Neural cell (in vitro differentiated cells): ENCODE results near the gene EYA4. TPM values are rescaled to one million over a fixed set of nuclear protein-coding genes. Genes with fewer than 3 reads are reported as not detected.
A peak's percentile ranks its signal among the peaks of the same experiment; 100 is the strongest.

Experiments
- H2AFZ ChIP-seq: fragments of 200-600, 300-800 bp; sonication (generic), shearing (Covaris generic); 2 replicates; pipeline ENCODE4 v1.6.0; 2014; ENCODE audit warnings: low read depth, mild to moderate bottlenecking, antibody characterized with exemption, low read length, moderate library complexity
- H3F3A ChIP-seq: fragments of 200-600 bp; shearing (Covaris generic); 2 replicates; pipeline ENCODE4 v1.6.1; 2016; ENCODE audit warnings: mild to moderate bottlenecking, moderate library complexity, mixed read lengths, antibody characterized with exemption, low read length; ENCODE audit not compliant: insufficient read depth, poor library complexity, severe bottlenecking
- H3K27ac ChIP-seq: fragments of 200-600, 300-800 bp; sonication (generic), shearing (Covaris generic); 2 replicates; pipeline ENCODE4 v1.5.1; 2014; ENCODE audit warnings: mild to moderate bottlenecking, low read length, moderate library complexity
- H3K27me3 ChIP-seq: fragments of 300-800, 200-600 bp; sonication (generic), shearing (Covaris generic); 2 replicates; pipeline ENCODE4 v1.6.0; 2014; ENCODE audit warnings: mild to moderate bottlenecking, low read depth, low read length, moderate library complexity; ENCODE audit not compliant: insufficient read depth
- H3K36me3 ChIP-seq: fragments of 300-800, 200-600 bp; sonication (generic), shearing (Covaris generic); 2 replicates; pipeline ENCODE4 v1.5.1; 2014; ENCODE audit warnings: mild to moderate bottlenecking, antibody characterized with exemption, low read length, moderate library complexity; ENCODE audit not compliant: insufficient read depth
- H3K4me2 ChIP-seq: fragments of 300-800, 200-600 bp; sonication (generic), shearing (Covaris generic); 2 replicates; pipeline ENCODE4 v1.6.0; 2014; ENCODE audit warnings: mild to moderate bottlenecking, low read length
- H3K4me3 ChIP-seq: fragments of 300-800, 200-600 bp; sonication (generic), shearing (Covaris generic); 2 replicates; pipeline ENCODE4 v1.5.1; 2014; ENCODE audit warnings: mild to moderate bottlenecking, low read length, moderate library complexity
- H3K79me2 ChIP-seq: fragments of 200-600 bp; shearing (Covaris generic); replicated peaks from 2 replicates; pipeline ENCODE4 v1.6.0; 2014; ENCODE audit warnings: mild to moderate bottlenecking, low read length, moderate library complexity; ENCODE audit not compliant: insufficient read depth
- H3K9ac ChIP-seq: fragments of 300-800, 200-600 bp; sonication (generic), shearing (Covaris generic); 2 replicates; pipeline ENCODE4 v1.6.1; 2016; ENCODE audit warnings: mild to moderate bottlenecking, low read length, mixed read lengths
- H3K9me2 ChIP-seq: fragments of 200-600 bp; shearing (Covaris generic); 2 replicates; pipeline ENCODE4 v1.6.1; 2016; ENCODE audit warnings: mild to moderate bottlenecking, low read length, mixed read lengths; ENCODE audit not compliant: insufficient read depth
- H3K9me3 ChIP-seq: fragments of 200-600, 300-800 bp; sonication (generic), shearing (Covaris generic); 2 replicates; pipeline ENCODE4 v1.6.1; 2016; ENCODE audit warnings: mild to moderate bottlenecking, mixed run types, low read length, moderate library complexity, mixed read lengths
- H4K20me1 ChIP-seq: fragments of 200-600 bp; shearing (Covaris generic); 2 replicates; pipeline ENCODE4 v1.6.1; 2016; ENCODE audit warnings: mild to moderate bottlenecking, mixed run types; ENCODE audit not compliant: insufficient read depth
- EP300 ChIP-seq: fragments of 450-650 bp; conservative IDR thresholded peaks from 2 replicates; pipeline ENCODE4 v1.6.1; 2014; ENCODE audit warnings: antibody characterized with exemption, mild to moderate bottlenecking, moderate library complexity; ENCODE audit not compliant: poor library complexity, severe bottlenecking
- EZH2 ChIP-seq: fragments of 200-600, 300-800 bp; shearing (Covaris generic), sonication (generic); IDR thresholded peaks from 2 replicates; pipeline ENCODE4 v1.6.1; 2014; ENCODE audit warnings: antibody characterized with exemption, low read length, borderline replicate concordance, mild to moderate bottlenecking; ENCODE audit not compliant: insufficient read depth, poor library complexity, severe bottlenecking
- MXI1 ChIP-seq: fragments of 450-650 bp; conservative IDR thresholded peaks from 2 replicates; pipeline ENCODE4 v1.6.1; 2014; ENCODE audit warnings: antibody characterized with exemption, mild to moderate bottlenecking; ENCODE audit not compliant: poor library complexity, severe bottlenecking
- POLR2AphosphoS5 ChIP-seq: IDR thresholded peaks from 2 replicates; pipeline ENCODE4 v1.6.1; 2012
- RAD21 ChIP-seq: fragments of 450-650 bp; conservative IDR thresholded peaks from 2 replicates; pipeline ENCODE4 v1.6.1; 2014; ENCODE audit warnings: antibody characterized with exemption, mild to moderate bottlenecking, moderate library complexity
- SMC3 ChIP-seq: fragments of 450-650 bp; conservative IDR thresholded peaks from 2 replicates; pipeline ENCODE4 v1.6.1; 2014; ENCODE audit warnings: antibody characterized with exemption, mild to moderate bottlenecking, moderate library complexity; ENCODE audit not compliant: poor library complexity
- TAF1 ChIP-seq: IDR thresholded peaks from 2 replicates; pipeline ENCODE4 v1.6.1; 2012; ENCODE audit warnings: low read depth
- polyA plus RNA-seq: library from polyadenylated mRNA; depleted of rRNA; stranded (reverse); fragments of >200 nt; gene quantifications from 2 replicates; pipeline ENCODE4 v1.2.3, GENCODE V29; 2014
- TF ChIP-seq, protein P1 (sequence below): IDR thresholded peaks from 2 replicates; pipeline ENCODE4 v1.6.1; 2012; ENCODE audit warnings: borderline replicate concordance
- TF ChIP-seq, protein P2 (sequence below): fragments of 450-650 bp; IDR thresholded peaks from 2 replicates; pipeline ENCODE4 v1.5.1; 2014; ENCODE audit warnings: antibody characterized with exemption, mild to moderate bottlenecking, moderate library complexity; ENCODE audit not compliant: poor library complexity, severe bottlenecking

The EYA4 gene
- polyA plus RNA-seq, 1 donor from 2014 or later: 2.6 TPM

DNA sequence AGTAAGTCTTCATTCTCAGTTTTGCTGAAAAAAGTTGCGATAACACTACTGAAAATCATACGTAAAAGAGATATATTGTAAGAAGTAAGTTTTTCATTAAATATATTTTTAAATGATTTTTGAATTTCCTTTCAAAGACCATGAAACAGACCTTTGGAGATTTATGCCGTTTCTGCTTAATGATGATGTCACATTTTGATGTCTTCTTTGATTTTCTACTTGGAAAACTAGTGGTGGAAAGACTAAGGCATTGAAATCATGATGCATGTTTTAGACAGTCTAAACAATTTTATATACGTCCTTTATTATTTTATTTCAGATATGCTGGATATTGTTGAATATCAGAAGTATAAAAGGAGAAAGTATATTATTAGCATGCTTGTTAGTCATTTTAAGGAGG, 33.7 kb downstream of the EYA4 start:
- TF ChIP-seq RAD21: no peak
- no peak for TF ChIP-seq TAF1
- no peak for TF ChIP-seq SMC3
- TF ChIP-seq POLR2AphosphoS5: no peak
- TF ChIP-seq, protein P1, sequence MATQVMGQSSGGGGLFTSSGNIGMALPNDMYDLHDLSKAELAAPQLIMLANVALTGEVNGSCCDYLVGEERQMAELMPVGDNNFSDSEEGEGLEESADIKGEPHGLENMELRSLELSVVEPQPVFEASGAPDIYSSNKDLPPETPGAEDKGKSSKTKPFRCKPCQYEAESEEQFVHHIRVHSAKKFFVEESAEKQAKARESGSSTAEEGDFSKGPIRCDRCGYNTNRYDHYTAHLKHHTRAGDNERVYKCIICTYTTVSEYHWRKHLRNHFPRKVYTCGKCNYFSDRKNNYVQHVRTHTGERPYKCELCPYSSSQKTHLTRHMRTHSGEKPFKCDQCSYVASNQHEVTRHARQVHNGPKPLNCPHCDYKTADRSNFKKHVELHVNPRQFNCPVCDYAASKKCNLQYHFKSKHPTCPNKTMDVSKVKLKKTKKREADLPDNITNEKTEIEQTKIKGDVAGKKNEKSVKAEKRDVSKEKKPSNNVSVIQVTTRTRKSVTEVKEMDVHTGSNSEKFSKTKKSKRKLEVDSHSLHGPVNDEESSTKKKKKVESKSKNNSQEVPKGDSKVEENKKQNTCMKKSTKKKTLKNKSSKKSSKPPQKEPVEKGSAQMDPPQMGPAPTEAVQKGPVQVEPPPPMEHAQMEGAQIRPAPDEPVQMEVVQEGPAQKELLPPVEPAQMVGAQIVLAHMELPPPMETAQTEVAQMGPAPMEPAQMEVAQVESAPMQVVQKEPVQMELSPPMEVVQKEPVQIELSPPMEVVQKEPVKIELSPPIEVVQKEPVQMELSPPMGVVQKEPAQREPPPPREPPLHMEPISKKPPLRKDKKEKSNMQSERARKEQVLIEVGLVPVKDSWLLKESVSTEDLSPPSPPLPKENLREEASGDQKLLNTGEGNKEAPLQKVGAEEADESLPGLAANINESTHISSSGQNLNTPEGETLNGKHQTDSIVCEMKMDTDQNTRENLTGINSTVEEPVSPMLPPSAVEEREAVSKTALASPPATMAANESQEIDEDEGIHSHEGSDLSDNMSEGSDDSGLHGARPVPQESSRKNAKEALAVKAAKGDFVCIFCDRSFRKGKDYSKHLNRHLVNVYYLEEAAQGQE: no peak
- TF ChIP-seq, protein P2, sequence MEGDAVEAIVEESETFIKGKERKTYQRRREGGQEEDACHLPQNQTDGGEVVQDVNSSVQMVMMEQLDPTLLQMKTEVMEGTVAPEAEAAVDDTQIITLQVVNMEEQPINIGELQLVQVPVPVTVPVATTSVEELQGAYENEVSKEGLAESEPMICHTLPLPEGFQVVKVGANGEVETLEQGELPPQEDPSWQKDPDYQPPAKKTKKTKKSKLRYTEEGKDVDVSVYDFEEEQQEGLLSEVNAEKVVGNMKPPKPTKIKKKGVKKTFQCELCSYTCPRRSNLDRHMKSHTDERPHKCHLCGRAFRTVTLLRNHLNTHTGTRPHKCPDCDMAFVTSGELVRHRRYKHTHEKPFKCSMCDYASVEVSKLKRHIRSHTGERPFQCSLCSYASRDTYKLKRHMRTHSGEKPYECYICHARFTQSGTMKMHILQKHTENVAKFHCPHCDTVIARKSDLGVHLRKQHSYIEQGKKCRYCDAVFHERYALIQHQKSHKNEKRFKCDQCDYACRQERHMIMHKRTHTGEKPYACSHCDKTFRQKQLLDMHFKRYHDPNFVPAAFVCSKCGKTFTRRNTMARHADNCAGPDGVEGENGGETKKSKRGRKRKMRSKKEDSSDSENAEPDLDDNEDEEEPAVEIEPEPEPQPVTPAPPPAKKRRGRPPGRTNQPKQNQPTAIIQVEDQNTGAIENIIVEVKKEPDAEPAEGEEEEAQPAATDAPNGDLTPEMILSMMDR: no peak
- no peak for TF ChIP-seq EP300
- TF ChIP-seq MXI1: no peak

GRCh38 chr6:133275213-133275612, 34.1 kb downstream of the EYA4 start:
- no peak overlapping the region for H3K9ac ChIP-seq
- no peaks in the 10 kb centered on the region for H3K79me2 ChIP-seq
- no peak overlapping the region for H3K27ac ChIP-seq
- no peak for TF ChIP-seq RAD21
- no peak for TF ChIP-seq POLR2AphosphoS5
- no peak for TF ChIP-seq EZH2
- no peak for TF ChIP-seq SMC3
- no peak for TF ChIP-seq MXI1
- TF ChIP-seq EP300: no peak
- no peak for TF ChIP-seq TAF1
- TF ChIP-seq, protein P1: no peak
- TF ChIP-seq, protein P2: no peak
- H3K36me3 ChIP-seq: no peaks in the 10 kb centered on the region
- no peaks in the 10 kb centered on the region for H3F3A ChIP-seq
- H2AFZ ChIP-seq: no peak overlapping the region
- H4K20me1 ChIP-seq: no peaks in the 10 kb centered on the region
- peak overlapping the region; percentile 4 for H3K4me3 ChIP-seq
- H3K9me3 ChIP-seq: no peaks in the 10 kb centered on the region
- no peak overlapping the region for H3K4me2 ChIP-seq
- no peaks in the 10 kb centered on the region for H3K9me2 ChIP-seq
- H3K27me3 ChIP-seq: no peaks in the 10 kb centered on the region

More for the DNA sequence above, 33.7 kb downstream of the EYA4 start:
- no peak overlapping the region for H2AFZ ChIP-seq
- H3K27ac ChIP-seq: no peak overlapping the region
- H3K79me2 ChIP-seq: no peaks in the 10 kb centered on the region
- H3K4me3 ChIP-seq: no peak overlapping the region
- H3F3A ChIP-seq: no peaks in the 10 kb centered on the region
- H4K20me1 ChIP-seq: no peaks in the 10 kb centered on the region
- H3K27me3 ChIP-seq: no peaks in the 10 kb centered on the region
- H3K4me2 ChIP-seq: no peak overlapping the region
- H3K9me2 ChIP-seq: no peaks in the 10 kb centered on the region
- no peaks in the 10 kb centered on the region for H3K9me3 ChIP-seq
- H3K36me3 ChIP-seq: no peaks in the 10 kb centered on the region
- no peak overlapping the region for H3K9ac ChIP-seq
